ENCODE measurements around the gene NR1H4. TPM values are rescaled to one million over a fixed set of nuclear protein-coding genes. Genes with fewer than 3 reads are reported as not detected.

The NR1H4 gene
- total and polyA plus RNA-seq, 4 donors, result 33.5 to 106 (median 55.0) TPM

DNA sequence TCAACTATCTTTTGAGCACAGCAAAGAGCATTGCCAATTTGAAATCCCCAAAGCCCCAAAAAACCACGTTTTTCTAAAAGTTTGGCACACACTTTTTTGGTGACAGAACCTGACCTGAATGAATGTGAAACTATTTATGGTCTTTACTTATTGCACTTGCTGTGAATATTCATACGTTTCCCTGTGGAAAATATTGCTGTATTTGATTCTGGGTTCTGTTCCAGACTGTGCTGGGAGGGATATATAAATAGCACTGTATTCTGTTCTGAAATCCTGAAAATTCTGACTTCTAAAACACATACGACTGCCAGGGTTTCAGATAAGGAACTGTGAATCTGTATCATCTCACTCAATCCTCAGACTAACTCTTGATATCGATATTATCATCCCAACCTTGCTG is 35.1 kb downstream of the NR1H4 start:
- no peak for DNase-seq (ENCODE audit: low spot score)
- Histone ChIP-seq H3K27me3 (ENCODE audit: control insufficient read depth in 4 of 4, insufficient read depth in 4 of 4, low read length in 3 of 4) (no peaks in the 10 kb centered on the region), H3K4me3 (ENCODE audit: low read depth in 1 of 3, low read length in 3 of 3) (no peak overlapping the region), H3K4me1 (ENCODE audit: control insufficient read depth in 4 of 4, insufficient read depth in 4 of 4, low read length in 3 of 4) (peaks cover 5 to 31% (median 17%) of the 10 kb centered on the region in 4 donors), H3K9ac (ENCODE audit: low read depth in 1 of 2, low read length in 2 of 2) (no peak overlapping the region), H3K9me3 (ENCODE audit: control insufficient read depth in 4 of 4, low read length in 3 of 4) (no peaks in the 10 kb centered on the region), H3K27ac (ENCODE audit: low read depth in 1 of 2, low read length in 2 of 2) (peak overlapping the region; percentile 15 to 37), H3K36me3 (ENCODE audit: control insufficient read depth in 4 of 4, insufficient read depth in 3 of 4, low read depth in 1 of 4, low read length in 3 of 4) (peaks cover 2 to 22% (median 14%) of the 10 kb centered on the region in 4 donors)
- TF ChIP-seq, protein P1, sequence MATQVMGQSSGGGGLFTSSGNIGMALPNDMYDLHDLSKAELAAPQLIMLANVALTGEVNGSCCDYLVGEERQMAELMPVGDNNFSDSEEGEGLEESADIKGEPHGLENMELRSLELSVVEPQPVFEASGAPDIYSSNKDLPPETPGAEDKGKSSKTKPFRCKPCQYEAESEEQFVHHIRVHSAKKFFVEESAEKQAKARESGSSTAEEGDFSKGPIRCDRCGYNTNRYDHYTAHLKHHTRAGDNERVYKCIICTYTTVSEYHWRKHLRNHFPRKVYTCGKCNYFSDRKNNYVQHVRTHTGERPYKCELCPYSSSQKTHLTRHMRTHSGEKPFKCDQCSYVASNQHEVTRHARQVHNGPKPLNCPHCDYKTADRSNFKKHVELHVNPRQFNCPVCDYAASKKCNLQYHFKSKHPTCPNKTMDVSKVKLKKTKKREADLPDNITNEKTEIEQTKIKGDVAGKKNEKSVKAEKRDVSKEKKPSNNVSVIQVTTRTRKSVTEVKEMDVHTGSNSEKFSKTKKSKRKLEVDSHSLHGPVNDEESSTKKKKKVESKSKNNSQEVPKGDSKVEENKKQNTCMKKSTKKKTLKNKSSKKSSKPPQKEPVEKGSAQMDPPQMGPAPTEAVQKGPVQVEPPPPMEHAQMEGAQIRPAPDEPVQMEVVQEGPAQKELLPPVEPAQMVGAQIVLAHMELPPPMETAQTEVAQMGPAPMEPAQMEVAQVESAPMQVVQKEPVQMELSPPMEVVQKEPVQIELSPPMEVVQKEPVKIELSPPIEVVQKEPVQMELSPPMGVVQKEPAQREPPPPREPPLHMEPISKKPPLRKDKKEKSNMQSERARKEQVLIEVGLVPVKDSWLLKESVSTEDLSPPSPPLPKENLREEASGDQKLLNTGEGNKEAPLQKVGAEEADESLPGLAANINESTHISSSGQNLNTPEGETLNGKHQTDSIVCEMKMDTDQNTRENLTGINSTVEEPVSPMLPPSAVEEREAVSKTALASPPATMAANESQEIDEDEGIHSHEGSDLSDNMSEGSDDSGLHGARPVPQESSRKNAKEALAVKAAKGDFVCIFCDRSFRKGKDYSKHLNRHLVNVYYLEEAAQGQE (IDR thresholded peaks at IDR 0.05), result no peak
- TF ChIP-seq, protein P2, sequence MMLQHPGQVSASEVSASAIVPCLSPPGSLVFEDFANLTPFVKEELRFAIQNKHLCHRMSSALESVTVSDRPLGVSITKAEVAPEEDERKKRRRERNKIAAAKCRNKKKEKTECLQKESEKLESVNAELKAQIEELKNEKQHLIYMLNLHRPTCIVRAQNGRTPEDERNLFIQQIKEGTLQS (IDR thresholded peaks at IDR 0.05), result no peak
- TF ChIP-seq, protein P3, sequence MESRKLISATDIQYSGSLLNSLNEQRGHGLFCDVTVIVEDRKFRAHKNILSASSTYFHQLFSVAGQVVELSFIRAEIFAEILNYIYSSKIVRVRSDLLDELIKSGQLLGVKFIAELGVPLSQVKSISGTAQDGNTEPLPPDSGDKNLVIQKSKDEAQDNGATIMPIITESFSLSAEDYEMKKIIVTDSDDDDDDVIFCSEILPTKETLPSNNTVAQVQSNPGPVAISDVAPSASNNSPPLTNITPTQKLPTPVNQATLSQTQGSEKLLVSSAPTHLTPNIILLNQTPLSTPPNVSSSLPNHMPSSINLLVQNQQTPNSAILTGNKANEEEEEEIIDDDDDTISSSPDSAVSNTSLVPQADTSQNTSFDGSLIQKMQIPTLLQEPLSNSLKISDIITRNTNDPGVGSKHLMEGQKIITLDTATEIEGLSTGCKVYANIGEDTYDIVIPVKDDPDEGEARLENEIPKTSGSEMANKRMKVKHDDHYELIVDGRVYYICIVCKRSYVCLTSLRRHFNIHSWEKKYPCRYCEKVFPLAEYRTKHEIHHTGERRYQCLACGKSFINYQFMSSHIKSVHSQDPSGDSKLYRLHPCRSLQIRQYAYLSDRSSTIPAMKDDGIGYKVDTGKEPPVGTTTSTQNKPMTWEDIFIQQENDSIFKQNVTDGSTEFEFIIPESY (IDR thresholded peaks at IDR 0.05), result no peak
- TF ChIP-seq TAF1 (conservative IDR thresholded peaks at IDR 0.05), result no peak
- no peak for TF ChIP-seq HNF4A (conservative IDR thresholded peaks at IDR 0.05)
- no peak for TF ChIP-seq HNF4G (IDR thresholded peaks at IDR 0.05)
- TF ChIP-seq SP1 (IDR thresholded peaks at IDR 0.05), result no peak
- TF ChIP-seq, protein P4, sequence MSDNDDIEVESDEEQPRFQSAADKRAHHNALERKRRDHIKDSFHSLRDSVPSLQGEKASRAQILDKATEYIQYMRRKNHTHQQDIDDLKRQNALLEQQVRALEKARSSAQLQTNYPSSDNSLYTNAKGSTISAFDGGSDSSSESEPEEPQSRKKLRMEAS (IDR thresholded peaks at IDR 0.05), result no peak
- TF ChIP-seq FOXA2 (IDR thresholded peaks at IDR 0.05), result no peak
- no peak for TF ChIP-seq RXRA (IDR thresholded peaks at IDR 0.05)
- no peak for TF ChIP-seq NR2F2 (IDR thresholded peaks at IDR 0.05)
- no peak for TF ChIP-seq JUND (IDR thresholded peaks at IDR 0.05)
- TF ChIP-seq, protein P5, sequence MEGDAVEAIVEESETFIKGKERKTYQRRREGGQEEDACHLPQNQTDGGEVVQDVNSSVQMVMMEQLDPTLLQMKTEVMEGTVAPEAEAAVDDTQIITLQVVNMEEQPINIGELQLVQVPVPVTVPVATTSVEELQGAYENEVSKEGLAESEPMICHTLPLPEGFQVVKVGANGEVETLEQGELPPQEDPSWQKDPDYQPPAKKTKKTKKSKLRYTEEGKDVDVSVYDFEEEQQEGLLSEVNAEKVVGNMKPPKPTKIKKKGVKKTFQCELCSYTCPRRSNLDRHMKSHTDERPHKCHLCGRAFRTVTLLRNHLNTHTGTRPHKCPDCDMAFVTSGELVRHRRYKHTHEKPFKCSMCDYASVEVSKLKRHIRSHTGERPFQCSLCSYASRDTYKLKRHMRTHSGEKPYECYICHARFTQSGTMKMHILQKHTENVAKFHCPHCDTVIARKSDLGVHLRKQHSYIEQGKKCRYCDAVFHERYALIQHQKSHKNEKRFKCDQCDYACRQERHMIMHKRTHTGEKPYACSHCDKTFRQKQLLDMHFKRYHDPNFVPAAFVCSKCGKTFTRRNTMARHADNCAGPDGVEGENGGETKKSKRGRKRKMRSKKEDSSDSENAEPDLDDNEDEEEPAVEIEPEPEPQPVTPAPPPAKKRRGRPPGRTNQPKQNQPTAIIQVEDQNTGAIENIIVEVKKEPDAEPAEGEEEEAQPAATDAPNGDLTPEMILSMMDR (IDR thresholded peaks at IDR 0.05; ENCODE audit: low read depth, low read length, missing input control), result no peak
- no peak for TF ChIP-seq YY1 (IDR thresholded peaks at IDR 0.05)
- WGBS, result 56% methylated on average over 4 of the region's 4 CpGs

DNA sequence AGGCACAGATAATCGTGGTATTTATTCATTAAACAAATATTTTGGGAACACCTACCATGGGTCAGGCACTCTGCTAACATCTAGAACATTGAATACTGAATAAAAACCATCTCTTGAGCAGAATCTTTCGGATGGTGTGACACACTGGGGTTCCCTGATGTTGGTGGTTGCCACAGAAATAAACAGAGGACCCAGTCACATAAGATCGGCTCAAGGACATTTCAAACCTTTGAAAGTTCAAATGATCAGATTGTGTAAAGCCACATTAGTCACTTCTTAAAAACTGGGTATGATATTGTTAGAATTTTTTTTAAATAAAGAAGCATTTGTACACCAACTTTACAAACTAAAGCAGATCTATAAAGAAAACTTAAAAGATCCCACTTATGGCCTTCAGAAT is 39.0 kb downstream of the NR1H4 start:
- no peaks in the 10 kb centered on the region for H3K27me3 ChIP-seq (ENCODE audit: control insufficient read depth in 4 of 4, insufficient read depth in 4 of 4, low read length in 3 of 4)
- TF ChIP-seq GABPA (IDR thresholded peaks at IDR 0.05 in 1 of 2, conservative IDR thresholded peaks at IDR 0.05 in 1 of 2), result no peak
- TF ChIP-seq, protein P1 (IDR thresholded peaks at IDR 0.05), result no peak
- TF ChIP-seq RAD21 (IDR thresholded peaks at IDR 0.05), result no peak
- TF ChIP-seq FOXA1 (IDR thresholded peaks at IDR 0.05), result no peak
- no peak for TF ChIP-seq HNF4A (conservative IDR thresholded peaks at IDR 0.05)
- no peak for TF ChIP-seq YY1 (IDR thresholded peaks at IDR 0.05)
- no peak for TF ChIP-seq SP1 (IDR thresholded peaks at IDR 0.05)
- TF ChIP-seq FOXA2 (IDR thresholded peaks at IDR 0.05), result no peak
- no peak for TF ChIP-seq NR2F2 (IDR thresholded peaks at IDR 0.05)
- TF ChIP-seq JUND (IDR thresholded peaks at IDR 0.05), result no peak
- TF ChIP-seq, protein P5 (IDR thresholded peaks at IDR 0.05; ENCODE audit: low read depth, low read length, missing input control), result no peak
- TF ChIP-seq, protein P4 (IDR thresholded peaks at IDR 0.05), result no peak

More for the DNA sequence above, 39.0 kb downstream of the NR1H4 start:
- H3K9ac ChIP-seq (ENCODE audit: low read depth in 1 of 2, low read length in 2 of 2), result no peak overlapping the region
- peaks cover 2 to 34% (median 30%) of the 10 kb centered on the region in 4 donors for H3K36me3 ChIP-seq (ENCODE audit: control insufficient read depth in 4 of 4, insufficient read depth in 3 of 4, low read depth in 1 of 4, low read length in 3 of 4)
- H3K4me3 ChIP-seq (ENCODE audit: low read depth in 1 of 3, low read length in 3 of 3), result no peak overlapping the region
- H3K9me3 ChIP-seq (ENCODE audit: control insufficient read depth in 4 of 4, low read length in 3 of 4), result no peaks in the 10 kb centered on the region
- peak overlapping the region; percentile 2 to 18 for H3K27ac ChIP-seq (ENCODE audit: low read depth in 1 of 2, low read length in 2 of 2)
- 44% methylated on average over 3 of the region's 3 CpGs for WGBS
- no peak for DNase-seq (ENCODE audit: low spot score)
- H3K4me1 ChIP-seq (ENCODE audit: control insufficient read depth in 4 of 4, insufficient read depth in 4 of 4, low read length in 3 of 4), result peaks cover 4 to 16% (median 8%) of the 10 kb centered on the region in 4 donors
